SK-N-SH (cell line): ENCODE results near the gene CARD19. TPM values are rescaled to one million over a fixed set of nuclear protein-coding genes. Genes with fewer than 3 reads are reported as not detected.

Experiments
- CTCF ChIA-PET: fragments of 300-600, 350-600 bp; formaldehyde crosslinking; extraction: SDS; loops from one replicate; lab custom pipeline; 2021; lab: Yijun Ruan, JAX
- POLR2A ChIA-PET: fragments of 350-600 bp; sonication (Branson Sonifier 250); formaldehyde crosslinking; extraction: SDS; loops from one replicate; lab custom pipeline; 2020; ENCODE audit warnings: antibody characterized with exemption, inconsistent platforms; lab: Yijun Ruan, JAX
- DNase-seq: peaks from one replicate; pipeline ENCODE4 v3.0.0; 2012
- H2AFZ ChIP-seq: fragments of 200-600 bp; sonication (generic); 2 replicates; pipeline ENCODE4 v1.8.1; 2016; ENCODE audit warnings: antibody characterized with exemption, mild to moderate bottlenecking, low read depth
- H3F3A ChIP-seq: fragments of 200-600 bp; sonication (generic); replicated peaks from 2 replicates; pipeline ENCODE3; 2016; ENCODE audit warnings: antibody characterized with exemption, mild to moderate bottlenecking; ENCODE audit not compliant: insufficient read depth
- H3K27ac ChIP-seq, 2 experiments: fragments of 200-500 bp in 1 of 2; fragments of 200-600 bp in 1 of 2; sonication (Bioruptor generic) in 1 of 2; sonication (generic), shearing (Covaris generic) in 1 of 2; 2 replicates each; pipeline versions ENCODE4 v1.5.1 to v1.6.1; 2014 to 2016; ENCODE audit warnings: low read depth in 2 of 2, inconsistent platforms in 1 of 2, low read length in 1 of 2, mild to moderate bottlenecking in 1 of 2, mixed read lengths in 1 of 2
- H3K27me3 ChIP-seq: fragments of 200-600 bp; sonication (generic), shearing (Covaris generic); 2 replicates; pipeline ENCODE4 v1.6.1; 2016; ENCODE audit warnings: mixed run types; ENCODE audit not compliant: insufficient read depth
- H3K36me3 ChIP-seq, 2 experiments: fragments of 200-500 bp in 1 of 2; fragments of 200-600 bp in 1 of 2; sonication (Bioruptor generic) in 1 of 2; sonication (generic) in 1 of 2; replicated peaks in 1 of 2; 2 replicates each; pipeline versions ENCODE3 to v1.5.1; 2014 to 2016; ENCODE audit warnings: low read length in 1 of 2, mild to moderate bottlenecking in 1 of 2; ENCODE audit not compliant: insufficient read depth in 2 of 2, control insufficient read depth in 1 of 2
- H3K4me1 ChIP-seq, 2 experiments: fragments of 200-500 bp in 1 of 2; fragments of 200-600 bp in 1 of 2; sonication (Bioruptor generic) in 1 of 2; sonication (generic), shearing (Covaris generic) in 1 of 2; 2 replicates each; pipeline versions ENCODE4 v1.5.1 to v1.6.1; 2014 to 2016; ENCODE audit warnings: low read depth in 1 of 2, low read length in 1 of 2, mixed run types in 1 of 2; ENCODE audit not compliant: insufficient read depth in 2 of 2, control insufficient read depth in 1 of 2
- H3K4me2 ChIP-seq: fragments of 200-600 bp; sonication (generic), shearing (Covaris generic); 2 replicates; pipeline ENCODE4 v1.6.1; 2017; ENCODE audit warnings: mixed run types
- H3K4me3 ChIP-seq, 2 experiments: fragments of 200-500 bp in 1 of 2; fragments of 200-600 bp in 1 of 2; sonication (Bioruptor generic) in 1 of 2; sonication (generic), shearing (Covaris generic) in 1 of 2; 2 replicates each; pipeline versions ENCODE4 v1.5.1 to v1.8.1; 2014 to 2016; ENCODE audit warnings: low read depth in 2 of 2, inconsistent platforms in 1 of 2, low read length in 1 of 2, mild to moderate bottlenecking in 1 of 2, mixed read lengths in 1 of 2, moderate library complexity in 1 of 2
- H3K79me2 ChIP-seq: fragments of 200-600 bp; sonication (generic); 2 replicates; pipeline ENCODE4 v1.8.1; 2017; ENCODE audit warnings: mild to moderate bottlenecking; ENCODE audit not compliant: insufficient read depth
- H3K9ac ChIP-seq: fragments of 200-600 bp; sonication (generic); 2 replicates; pipeline ENCODE4 v1.6.1; 2017; ENCODE audit warnings: mixed run types
- H3K9me2 ChIP-seq: fragments of 200-600 bp; sonication (generic); 2 replicates; pipeline ENCODE4 v1.6.1; 2017; ENCODE audit warnings: mixed run types
- H3K9me3 ChIP-seq: fragments of 200-600 bp; sonication (generic); 2 replicates; pipeline ENCODE4 v1.6.1; 2017; ENCODE audit warnings: mixed run types, mild to moderate bottlenecking, moderate library complexity
- H4K20me1 ChIP-seq: fragments of 200-600 bp; sonication (generic); 2 replicates; pipeline ENCODE4 v1.6.1; 2017; ENCODE audit warnings: mild to moderate bottlenecking, mixed run types; ENCODE audit not compliant: insufficient read depth
- EP300 ChIP-seq, 2 experiments: IDR thresholded peaks; 2 replicates each; pipeline versions ENCODE4 v1.4.0 to v1.6.1; 2012; ENCODE audit warnings: borderline replicate concordance in 1 of 2, low read depth in 1 of 2, low read length in 1 of 2
- FOSL2 ChIP-seq: IDR thresholded peaks from 2 replicates; pipeline ENCODE4 v1.4.0; 2012; ENCODE audit warnings: low read depth, mild to moderate bottlenecking, moderate library complexity, borderline replicate concordance
- FOXJ3 ChIP-seq: sonication (generic); formaldehyde crosslinking; IDR thresholded peaks from 2 replicates; pipeline ENCODE4 v1.5.1; 2020; ENCODE audit warnings: mild to moderate bottlenecking, missing genetic modification reagents
- GABPA ChIP-seq: IDR thresholded peaks from 2 replicates; pipeline ENCODE4 v1.4.0; 2012; ENCODE audit warnings: low read depth, mild to moderate bottlenecking
- JUND ChIP-seq: IDR thresholded peaks from 2 replicates; pipeline ENCODE4 v1.4.0; 2012
- POLR2AphosphoS5 ChIP-seq: IDR thresholded peaks from 2 replicates; pipeline ENCODE4 v1.6.1; 2012; ENCODE audit warnings: low read depth, low read length
- RAD21 ChIP-seq: IDR thresholded peaks from 2 replicates; pipeline ENCODE4 v1.6.1; 2012; ENCODE audit warnings: mild to moderate bottlenecking, low read length
- REST ChIP-seq: IDR thresholded peaks from 2 replicates; pipeline ENCODE4 v1.6.1; 2012; ENCODE audit warnings: mild to moderate bottlenecking, low read depth, low read length, moderate library complexity
- RFX5 ChIP-seq: IDR thresholded peaks from 2 replicates; pipeline ENCODE4 v1.6.1; 2012; ENCODE audit warnings: mild to moderate bottlenecking, improper control_type of control experiment, low read length
- RXRA ChIP-seq: IDR thresholded peaks from 2 replicates; pipeline ENCODE4 v1.4.0; 2012; ENCODE audit warnings: low read depth, mild to moderate bottlenecking, borderline replicate concordance
- TCF12 ChIP-seq: IDR thresholded peaks from 2 replicates; pipeline ENCODE4 v1.4.0; 2012
- YY1 ChIP-seq: IDR thresholded peaks from 2 replicates; pipeline ENCODE4 v1.4.0; 2012; ENCODE audit warnings: low read depth, mild to moderate bottlenecking
- WGBS: methylation state at CpG from one replicate; pipeline ENCODE4 v1.1.6; 2017; ENCODE audit warnings: low lambda C conversion rate; 5-methylcytosine and 5-hydroxymethylcytosine counted together
- polyA plus RNA-seq, 3 experiments: library from polyadenylated mRNA; depleted of rRNA; stranded (reverse); fragments of >200 nt; gene quantifications; 2 replicates each; pipeline ENCODE4 v1.2.3, GENCODE V29; 2012
- TF ChIP-seq, protein P1 (sequence below): IDR thresholded peaks from 2 replicates; pipeline ENCODE4 v1.4.0; 2012; ENCODE audit warnings: low read depth, borderline replicate concordance

Gene CARD19
- polyA plus RNA-seq, 1 of the 3 experiments (the other 2 are of a cell fraction), result 165 TPM

DNA sequence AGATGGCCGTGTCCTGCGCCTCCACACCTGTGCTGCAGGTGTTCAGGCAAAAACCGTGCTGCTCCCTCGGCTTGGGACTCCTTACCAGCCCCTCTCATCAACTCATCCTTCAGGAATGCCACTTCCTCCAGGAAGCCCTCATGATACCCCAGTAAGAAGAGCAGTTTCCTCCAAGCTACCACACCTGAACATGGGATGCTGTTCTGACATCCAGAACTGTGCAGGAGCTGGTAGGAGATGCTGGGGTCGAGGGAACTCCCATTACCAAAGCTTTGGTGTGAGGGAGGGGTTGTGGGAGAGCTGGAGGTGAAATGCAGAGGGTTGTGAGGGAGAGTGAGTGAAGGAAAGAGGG lies 18.9 kb downstream of the CARD19 start:
- Histone ChIP-seq H3K9me2 (no peaks in the 10 kb centered on the region), H3K79me2 (no peaks in the 10 kb centered on the region), H3K9ac (no peak overlapping the region), H3K27ac (no peak overlapping the region), H3K4me3 (no peak overlapping the region), H3K4me1 (peaks cover 0 to 8% of the 10 kb centered on the region in 2 experiments; a peak in 2 of 4 replicates), H3K9me3 (no peaks in the 10 kb centered on the region), H3K4me2 (no peak overlapping the region), H4K20me1 (no peaks in the 10 kb centered on the region; the same call in 1 of the 2 replicates), H3F3A (no peaks in the 10 kb centered on the region), H3K36me3 (peaks cover 0 to 33% of the 10 kb centered on the region in 2 experiments), H3K27me3 (no peaks in the 10 kb centered on the region), H2AFZ (no peak overlapping the region)
- no peak for DNase-seq
- POLR2A ChIA-PET, result no interaction called here
- WGBS, result 90% methylated on average over 3 of the region's 5 CpGs
- no peak for TF ChIP-seq GABPA
- TF ChIP-seq RFX5, result no peak
- no peak for TF ChIP-seq EP300 (IDR thresholded peaks at IDR 0.05; ENCODE audit: borderline replicate concordance in 1 of 2, low read depth in 1 of 2, low read length in 1 of 2)
- TF ChIP-seq JUND, result no peak
- no peak for TF ChIP-seq FOSL2
- TF ChIP-seq POLR2AphosphoS5, result no peak
- CTCF ChIA-PET, result no interaction called here

DNA sequence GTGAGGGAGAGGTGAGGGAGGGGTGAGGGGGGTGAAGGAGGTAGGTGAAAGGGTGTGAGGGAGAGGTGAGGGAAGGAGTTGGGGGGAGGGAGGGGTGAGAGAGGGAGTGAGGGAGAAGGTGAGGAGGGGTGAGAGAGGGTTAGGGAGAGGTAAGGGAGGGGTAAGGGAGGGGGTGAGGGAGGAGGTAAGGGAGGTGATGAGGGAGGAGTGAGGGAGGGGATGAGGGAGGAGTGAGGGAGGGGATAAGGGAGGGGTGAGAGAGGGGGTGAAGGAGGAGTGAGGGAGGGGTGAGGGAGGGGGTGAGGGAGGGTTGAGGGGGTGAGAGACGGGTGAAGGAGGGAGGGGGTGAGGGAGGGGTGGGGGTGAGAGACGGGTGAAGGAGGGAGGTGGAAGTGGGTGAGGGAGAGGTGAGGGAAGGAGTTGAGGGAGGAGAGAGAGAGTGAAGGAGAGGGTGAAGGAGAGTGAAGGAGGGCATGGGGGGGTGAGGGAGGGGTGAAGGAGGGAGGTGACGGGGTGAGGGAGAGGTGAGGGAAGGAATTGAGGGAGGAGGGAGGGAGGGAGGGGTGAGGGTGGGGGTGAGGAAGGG lies 19.6 kb downstream of the CARD19 start:
- POLR2A ChIA-PET, result no interaction called here
- Histone ChIP-seq H2AFZ (no peak overlapping the region), H3K9ac (no peak overlapping the region), H3K4me3 (no peak overlapping the region), H3K27me3 (no peaks in the 10 kb centered on the region), H3K79me2 (no peaks in the 10 kb centered on the region), H3F3A (no peaks in the 10 kb centered on the region), H3K27ac (no peak overlapping the region), H3K36me3 (peaks cover 0 to 30% of the 10 kb centered on the region in 2 experiments), H3K9me3 (no peaks in the 10 kb centered on the region), H3K9me2 (no peaks in the 10 kb centered on the region), H3K4me1 (peaks cover 0 to 14% of the 10 kb centered on the region in 2 experiments; a peak in 2 of 4 replicates), H4K20me1 (no peaks in the 10 kb centered on the region; the same call in 1 of the 2 replicates), H3K4me2 (no peak overlapping the region)
- CTCF ChIA-PET, result interaction anchor here (1.3 kb wide), 1 partner anchor 39 kb away, joined by 3 read pairs; no protein-coding TSS in a partner anchor
- TF ChIP-seq YY1 (no peak), RXRA (no peak), TCF12 (no peak)
- 64% methylated on average over 3 of the region's 3 CpGs for WGBS
- DNase-seq, result no peak

- no peaks in the 10 kb centered on the region for H3K79me2 ChIP-seq
- ChIA-PET CTCF (interaction anchor here (1.3 kb wide), 1 partner anchor 38 kb away, joined by 3 read pairs; no protein-coding TSS in a partner anchor), POLR2A (no interaction called here)
- H3K9me3 ChIP-seq, result no peaks in the 10 kb centered on the region
- no peak overlapping the region for H2AFZ ChIP-seq
- no peaks in the 10 kb centered on the region for H3K9me2 ChIP-seq
- no peak overlapping the region for H3K4me2 ChIP-seq
- DNase-seq, result no peak
- peaks cover 0 to 15% of the 10 kb centered on the region in 2 experiments; a peak in 2 of 4 replicates for H3K4me1 ChIP-seq
- no peak overlapping the region for H3K9ac ChIP-seq
- no peak overlapping the region for H3K27ac ChIP-seq
- no peaks in the 10 kb centered on the region for H3K27me3 ChIP-seq
- peaks cover 0 to 23% of the 10 kb centered on the region in 2 experiments for H3K36me3 ChIP-seq
- no peak overlapping the region for H3K4me3 ChIP-seq
- no peaks in the 10 kb centered on the region for H4K20me1 ChIP-seq
- H3F3A ChIP-seq, result no peaks in the 10 kb centered on the region
- 76% methylated on average over 10 of the region's 17 CpGs for WGBS
- no peak for TF ChIP-seq REST
- TF ChIP-seq FOXJ3 (CRISPR knock-in tag), result no peak
- TF ChIP-seq, protein P1, sequence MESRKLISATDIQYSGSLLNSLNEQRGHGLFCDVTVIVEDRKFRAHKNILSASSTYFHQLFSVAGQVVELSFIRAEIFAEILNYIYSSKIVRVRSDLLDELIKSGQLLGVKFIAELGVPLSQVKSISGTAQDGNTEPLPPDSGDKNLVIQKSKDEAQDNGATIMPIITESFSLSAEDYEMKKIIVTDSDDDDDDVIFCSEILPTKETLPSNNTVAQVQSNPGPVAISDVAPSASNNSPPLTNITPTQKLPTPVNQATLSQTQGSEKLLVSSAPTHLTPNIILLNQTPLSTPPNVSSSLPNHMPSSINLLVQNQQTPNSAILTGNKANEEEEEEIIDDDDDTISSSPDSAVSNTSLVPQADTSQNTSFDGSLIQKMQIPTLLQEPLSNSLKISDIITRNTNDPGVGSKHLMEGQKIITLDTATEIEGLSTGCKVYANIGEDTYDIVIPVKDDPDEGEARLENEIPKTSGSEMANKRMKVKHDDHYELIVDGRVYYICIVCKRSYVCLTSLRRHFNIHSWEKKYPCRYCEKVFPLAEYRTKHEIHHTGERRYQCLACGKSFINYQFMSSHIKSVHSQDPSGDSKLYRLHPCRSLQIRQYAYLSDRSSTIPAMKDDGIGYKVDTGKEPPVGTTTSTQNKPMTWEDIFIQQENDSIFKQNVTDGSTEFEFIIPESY, result no peak
- TF ChIP-seq RAD21, result no peak
These were observed 20.3 kb downstream of the CARD19 start for GRCh38 chr9:93116072-93116961.
